ENCODE results near the gene KLHL11. TPM values are rescaled to one million over a fixed set of nuclear protein-coding genes. Genes with fewer than 3 reads are reported as not detected.

KLHL11 gene
- total RNA-seq, 2 donors from 2014 or later: 13.3 to 15.9 TPM

DNA sequence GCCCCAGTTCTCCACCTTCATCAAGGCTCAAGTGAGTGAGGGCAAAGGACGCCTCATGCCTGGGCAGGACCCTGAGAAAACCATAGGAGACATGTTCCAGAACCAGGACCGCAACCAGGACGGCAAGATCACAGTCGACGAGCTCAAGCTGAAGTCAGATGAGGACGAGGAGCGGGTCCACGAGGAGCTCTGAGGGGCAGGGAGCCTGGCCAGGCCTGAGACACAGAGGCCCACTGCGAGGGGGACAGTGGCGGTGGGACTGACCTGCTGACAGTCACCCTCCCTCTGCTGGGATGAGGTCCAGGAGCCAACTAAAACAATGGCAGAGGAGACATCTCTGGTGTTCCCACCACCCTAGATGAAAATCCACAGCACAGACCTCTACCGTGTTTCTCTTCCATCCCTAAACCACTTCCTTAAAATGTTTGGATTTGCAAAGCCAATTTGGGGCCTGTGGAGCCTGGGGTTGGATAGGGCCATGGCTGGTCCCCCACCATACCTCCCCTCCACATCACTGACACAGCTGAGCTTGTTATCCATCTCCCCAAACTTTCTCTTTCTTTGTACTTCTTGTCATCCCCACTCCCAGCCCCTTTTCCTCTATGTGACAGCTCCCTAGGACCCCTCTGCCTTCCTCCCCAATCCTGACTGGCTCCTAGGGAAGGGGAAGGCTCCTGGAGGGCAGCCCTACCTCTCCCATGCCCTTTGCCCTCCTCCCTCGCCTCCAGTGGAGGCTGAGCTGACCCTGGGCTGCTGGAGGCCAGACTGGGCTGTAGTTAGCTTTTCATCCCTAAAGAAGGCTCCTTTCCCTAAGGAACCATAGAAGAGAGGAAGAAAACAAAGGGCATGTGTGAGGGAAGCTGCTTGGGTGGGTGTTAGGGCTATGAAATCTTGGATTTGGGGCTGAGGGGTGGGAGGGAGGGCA, 42.7 kb downstream of the KLHL11 start:
- peaks cover 9% of the 10 kb centered on the region for H3K4me1 Mint-ChIP-seq
- peaks cover 26% of the 10 kb centered on the region for H3K36me3 ChIP-seq (ENCODE audit: control insufficient read depth, insufficient read depth, low read length)

DNA sequence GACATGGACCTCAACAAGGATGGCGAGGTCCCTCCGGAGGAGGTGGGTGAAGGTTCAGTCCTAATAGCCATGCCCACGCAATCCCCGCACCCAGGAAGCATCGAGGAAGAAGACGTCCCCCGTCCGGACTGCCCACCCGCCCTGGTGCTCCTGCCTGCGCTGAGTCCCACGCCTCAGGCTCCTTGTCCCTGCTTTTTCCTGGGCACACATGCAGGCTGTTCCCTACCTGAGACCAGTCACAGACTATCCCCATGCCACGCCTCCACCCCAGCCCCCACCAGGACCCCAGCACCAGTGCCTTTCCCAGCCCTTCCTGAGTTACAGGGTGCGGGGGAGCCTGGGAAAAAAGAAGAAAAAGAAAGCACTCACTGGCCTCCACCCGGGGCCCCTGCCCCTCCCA, 43.4 kb downstream of the KLHL11 start:
- TF ChIP-seq, protein P1, sequence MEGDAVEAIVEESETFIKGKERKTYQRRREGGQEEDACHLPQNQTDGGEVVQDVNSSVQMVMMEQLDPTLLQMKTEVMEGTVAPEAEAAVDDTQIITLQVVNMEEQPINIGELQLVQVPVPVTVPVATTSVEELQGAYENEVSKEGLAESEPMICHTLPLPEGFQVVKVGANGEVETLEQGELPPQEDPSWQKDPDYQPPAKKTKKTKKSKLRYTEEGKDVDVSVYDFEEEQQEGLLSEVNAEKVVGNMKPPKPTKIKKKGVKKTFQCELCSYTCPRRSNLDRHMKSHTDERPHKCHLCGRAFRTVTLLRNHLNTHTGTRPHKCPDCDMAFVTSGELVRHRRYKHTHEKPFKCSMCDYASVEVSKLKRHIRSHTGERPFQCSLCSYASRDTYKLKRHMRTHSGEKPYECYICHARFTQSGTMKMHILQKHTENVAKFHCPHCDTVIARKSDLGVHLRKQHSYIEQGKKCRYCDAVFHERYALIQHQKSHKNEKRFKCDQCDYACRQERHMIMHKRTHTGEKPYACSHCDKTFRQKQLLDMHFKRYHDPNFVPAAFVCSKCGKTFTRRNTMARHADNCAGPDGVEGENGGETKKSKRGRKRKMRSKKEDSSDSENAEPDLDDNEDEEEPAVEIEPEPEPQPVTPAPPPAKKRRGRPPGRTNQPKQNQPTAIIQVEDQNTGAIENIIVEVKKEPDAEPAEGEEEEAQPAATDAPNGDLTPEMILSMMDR (conservative IDR thresholded peaks at IDR 0.05): no peak
- Mint-ChIP-seq H3K9me3 (no peaks in the 10 kb centered on the region), H3K4me1 (peaks cover 9% of the 10 kb centered on the region), H3K27ac (no peak overlapping the region), H3K4me3 (no peak overlapping the region), H3K27me3 (ENCODE audit: insufficient read depth) (no peaks in the 10 kb centered on the region), H3K36me3 (ENCODE audit: low read depth) (peaks cover 31% of the 10 kb centered on the region)
- DNase-seq: no peak
- no peaks in the 10 kb centered on the region for H3K9me3 ChIP-seq (ENCODE audit: control insufficient read depth, low read length)
- no peaks in the 10 kb centered on the region for H3K27me3 ChIP-seq (ENCODE audit: control insufficient read depth, insufficient read depth, low read length, poor library complexity, severe bottlenecking)
- H3K4me3 ChIP-seq (ENCODE audit: low read length): no peak overlapping the region
- H3K9ac ChIP-seq (ENCODE audit: extremely low read depth, low read length, poor library complexity, severe bottlenecking): no peak overlapping the region
- H3K4me1 ChIP-seq (ENCODE audit: control insufficient read depth, insufficient read depth, low read length): no peaks in the 10 kb centered on the region
- peaks cover 29% of the 10 kb centered on the region for H3K36me3 ChIP-seq (ENCODE audit: control insufficient read depth, insufficient read depth, low read length)
- H3K27ac ChIP-seq (ENCODE audit: low read depth, low read length): no peak overlapping the region
- 93% methylated on average over 10 to 14 of the region's 14 CpGs for WGBS, 2 experiments (ENCODE audit: insufficient coverage in 1 of 2, insufficient read length in 1 of 2)

More for the DNA sequence above, 42.7 kb downstream of the KLHL11 start:
- Mint-ChIP-seq H3K9me3 (no peaks in the 10 kb centered on the region), H3K4me3 (no peak overlapping the region), H3K27ac (no peak overlapping the region), H3K36me3 (ENCODE audit: low read depth) (peaks cover 30% of the 10 kb centered on the region), H3K27me3 (ENCODE audit: insufficient read depth) (no peaks in the 10 kb centered on the region)
- Histone ChIP-seq H3K27ac (ENCODE audit: low read depth, low read length) (no peak overlapping the region), H3K9ac (ENCODE audit: extremely low read depth, low read length, poor library complexity, severe bottlenecking) (no peak overlapping the region), H3K27me3 (ENCODE audit: control insufficient read depth, insufficient read depth, low read length, poor library complexity, severe bottlenecking) (no peaks in the 10 kb centered on the region), H3K4me1 (ENCODE audit: control insufficient read depth, insufficient read depth, low read length) (no peaks in the 10 kb centered on the region), H3K4me3 (ENCODE audit: low read length) (no peak overlapping the region), H3K9me3 (ENCODE audit: control insufficient read depth, low read length) (no peaks in the 10 kb centered on the region)
- 97 to 100% methylated on average over 11 of the region's 12 CpGs for WGBS, 2 experiments (ENCODE audit: insufficient coverage in 1 of 2, insufficient read length in 1 of 2)
- no peak for DNase-seq
- TF ChIP-seq, protein P1 (conservative IDR thresholded peaks at IDR 0.05): no peak

DNA sequence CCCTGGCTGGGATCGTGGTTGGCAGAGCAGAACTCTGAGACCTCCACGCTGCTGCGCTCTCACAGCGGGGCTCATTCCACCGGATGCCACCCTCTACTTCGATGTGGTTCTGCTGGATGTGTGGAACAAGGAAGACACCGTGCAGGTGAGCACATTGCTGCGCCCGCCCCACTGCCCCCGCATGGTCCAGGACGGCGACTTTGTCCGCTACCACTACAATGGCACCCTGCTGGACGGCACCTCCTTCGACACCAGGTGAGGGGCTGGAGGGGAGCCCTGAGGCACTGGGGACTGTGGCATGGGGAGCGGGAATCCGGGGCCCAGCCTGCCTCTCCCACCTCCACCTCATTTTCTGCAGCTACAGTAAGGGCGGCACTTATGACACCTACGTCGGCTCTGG, 47.2 kb downstream of the KLHL11 start:
- peaks cover 26% of the 10 kb centered on the region for H3K36me3 ChIP-seq (ENCODE audit: control insufficient read depth, insufficient read depth, low read length)
- H3K27me3 ChIP-seq (ENCODE audit: control insufficient read depth, insufficient read depth, low read length, poor library complexity, severe bottlenecking): no peaks in the 10 kb centered on the region
- no peak overlapping the region for H3K4me3 ChIP-seq (ENCODE audit: low read length)
- no peak overlapping the region for H3K27ac Mint-ChIP-seq
- no peaks in the 10 kb centered on the region for H3K9me3 ChIP-seq (ENCODE audit: control insufficient read depth, low read length)
- TF ChIP-seq, protein P1 (conservative IDR thresholded peaks at IDR 0.05): no peak
- no peaks in the 10 kb centered on the region for H3K4me1 ChIP-seq (ENCODE audit: control insufficient read depth, insufficient read depth, low read length)
- H3K27ac ChIP-seq (ENCODE audit: low read depth, low read length): no peak overlapping the region
- H3K27me3 Mint-ChIP-seq (ENCODE audit: insufficient read depth): no peaks in the 10 kb centered on the region
- no peak overlapping the region for H3K4me3 Mint-ChIP-seq
- H3K9me3 Mint-ChIP-seq: no peaks in the 10 kb centered on the region
- WGBS, 2 experiments (ENCODE audit: insufficient coverage in 1 of 2, insufficient read length in 1 of 2): 96% methylated on average over 7 to 20 of the region's 20 CpGs
- peaks cover 10% of the 10 kb centered on the region for H3K4me1 Mint-ChIP-seq
- DNase-seq: no peak
- peaks cover 18% of the 10 kb centered on the region for H3K36me3 Mint-ChIP-seq (ENCODE audit: low read depth)
- no peak overlapping the region for H3K9ac ChIP-seq (ENCODE audit: extremely low read depth, low read length, poor library complexity, severe bottlenecking)
